GM19193 (cell line): ENCODE data around the gene HOXD8.

Source experiments
- POLR2A ChIP-seq: IDR thresholded peaks from 4 replicates; pipeline ENCODE4 v1.6.1; 2011; ENCODE audit not compliant: insufficient read depth, insufficient read length; ENCODE audit errors: extremely low read depth

Gene HOXD8

DNA sequence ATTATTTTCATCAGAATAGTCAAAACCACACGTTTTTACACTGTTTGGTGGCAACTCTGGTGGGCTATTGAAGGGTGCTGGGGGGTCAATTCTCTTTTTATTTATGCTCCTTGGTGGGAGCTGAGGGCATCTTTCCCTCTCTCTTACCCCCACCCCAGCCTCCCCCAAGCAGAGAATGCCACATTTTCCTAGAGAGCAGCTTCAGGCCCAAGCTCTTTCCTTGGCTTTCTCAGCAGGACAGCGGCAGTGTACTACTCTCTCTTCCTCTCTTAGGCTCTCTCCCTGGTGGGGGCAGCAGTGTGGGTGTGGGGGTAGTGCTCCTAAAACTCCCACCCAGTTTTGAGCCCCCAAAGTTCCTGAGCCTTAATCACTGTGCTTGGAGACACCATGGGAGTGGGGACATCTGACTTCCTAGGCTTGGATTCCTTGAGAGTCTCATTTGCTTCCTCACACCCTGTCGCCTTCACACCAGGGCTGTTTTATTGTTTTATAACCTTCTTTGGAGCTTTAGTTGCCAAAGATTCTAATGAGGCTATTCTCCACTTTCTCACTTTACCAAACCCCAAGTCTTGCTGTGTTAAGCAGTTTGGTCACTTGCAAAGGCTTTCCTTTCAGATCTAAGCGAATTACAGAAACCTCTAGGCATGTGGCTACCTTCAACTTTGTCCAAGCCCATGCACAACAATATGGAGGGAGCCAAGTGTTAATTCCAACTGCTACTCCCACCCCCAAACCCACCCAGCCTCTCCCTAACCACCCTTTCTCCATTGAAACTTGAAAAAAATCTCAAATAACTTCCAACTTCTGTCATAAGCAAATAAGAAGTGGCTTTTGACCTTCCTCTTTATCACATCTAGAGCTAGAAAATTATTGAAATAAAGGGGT is 15.8 kb downstream of the HOXD8 start:
- TF ChIP-seq POLR2A: no peak

DNA sequence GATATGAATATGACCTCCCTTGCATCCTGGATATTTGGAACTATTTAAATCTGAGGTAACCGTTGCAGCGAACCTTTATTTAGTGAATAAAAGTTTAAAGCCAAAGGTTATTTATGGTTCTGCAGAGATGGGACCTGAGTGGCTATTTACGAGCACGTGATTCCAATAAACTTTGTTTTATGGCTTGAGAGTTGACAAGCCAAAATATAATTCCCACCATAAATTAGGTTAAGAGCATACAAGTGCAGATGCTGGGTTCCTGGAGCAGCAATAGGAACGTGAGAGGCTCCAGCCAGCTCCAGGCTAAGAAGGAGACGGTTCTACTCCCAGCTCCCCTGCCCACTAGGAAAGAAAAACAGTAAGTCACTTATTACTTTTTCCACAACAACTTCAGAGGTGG is 16.6 kb downstream of the HOXD8 start:
- no peak for TF ChIP-seq POLR2A

DNA sequence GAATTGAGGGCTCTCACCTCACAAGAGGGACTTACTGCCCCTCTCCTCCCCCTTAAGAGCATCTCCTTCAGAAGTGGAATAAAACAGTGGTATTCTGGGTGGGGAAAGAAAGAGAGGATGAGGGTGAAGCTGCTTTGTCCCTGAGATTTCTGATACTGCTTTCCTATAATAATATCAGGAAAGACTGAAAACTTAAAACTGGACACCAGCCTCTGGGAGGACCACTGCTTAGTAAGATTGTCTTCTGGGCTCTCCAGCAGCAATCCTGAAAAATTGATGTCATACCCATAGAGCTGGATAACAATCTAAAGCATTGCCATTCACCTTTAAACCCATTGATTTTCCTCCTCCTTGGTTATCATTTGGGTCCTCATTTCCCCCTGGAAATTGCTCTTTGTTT is 17.1 kb downstream of the HOXD8 start:
- TF ChIP-seq POLR2A: no peak

DNA sequence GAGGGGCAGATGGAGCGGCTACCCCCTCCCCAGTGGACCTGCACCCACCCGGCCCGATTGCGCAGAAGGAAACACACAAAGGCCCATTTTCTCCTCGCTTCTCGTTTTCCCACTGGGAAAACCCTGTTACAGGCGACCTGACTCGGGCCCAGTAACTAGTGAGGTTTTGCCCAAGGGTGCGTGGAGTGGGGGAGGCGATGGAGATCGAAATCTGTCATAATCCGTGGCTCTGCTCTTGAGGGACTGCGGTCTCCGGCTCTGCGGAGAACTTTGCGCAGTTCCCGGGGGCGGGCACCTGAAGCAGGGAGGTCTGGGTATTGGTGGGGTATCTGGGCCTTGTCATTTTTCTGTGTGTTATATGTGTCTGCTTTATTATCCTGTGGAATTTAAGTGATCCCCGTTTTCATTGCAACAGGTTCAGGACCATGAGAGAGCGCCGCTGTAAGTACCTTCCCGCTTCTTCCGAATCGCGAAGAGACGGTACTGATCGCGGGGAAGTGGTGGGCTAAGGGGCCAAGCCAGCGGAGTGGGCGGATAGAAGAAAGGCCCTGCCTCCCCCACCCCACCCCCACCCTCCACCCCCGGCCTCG is 17.8 kb downstream of the HOXD8 start:
- TF ChIP-seq POLR2A: no peak

DNA sequence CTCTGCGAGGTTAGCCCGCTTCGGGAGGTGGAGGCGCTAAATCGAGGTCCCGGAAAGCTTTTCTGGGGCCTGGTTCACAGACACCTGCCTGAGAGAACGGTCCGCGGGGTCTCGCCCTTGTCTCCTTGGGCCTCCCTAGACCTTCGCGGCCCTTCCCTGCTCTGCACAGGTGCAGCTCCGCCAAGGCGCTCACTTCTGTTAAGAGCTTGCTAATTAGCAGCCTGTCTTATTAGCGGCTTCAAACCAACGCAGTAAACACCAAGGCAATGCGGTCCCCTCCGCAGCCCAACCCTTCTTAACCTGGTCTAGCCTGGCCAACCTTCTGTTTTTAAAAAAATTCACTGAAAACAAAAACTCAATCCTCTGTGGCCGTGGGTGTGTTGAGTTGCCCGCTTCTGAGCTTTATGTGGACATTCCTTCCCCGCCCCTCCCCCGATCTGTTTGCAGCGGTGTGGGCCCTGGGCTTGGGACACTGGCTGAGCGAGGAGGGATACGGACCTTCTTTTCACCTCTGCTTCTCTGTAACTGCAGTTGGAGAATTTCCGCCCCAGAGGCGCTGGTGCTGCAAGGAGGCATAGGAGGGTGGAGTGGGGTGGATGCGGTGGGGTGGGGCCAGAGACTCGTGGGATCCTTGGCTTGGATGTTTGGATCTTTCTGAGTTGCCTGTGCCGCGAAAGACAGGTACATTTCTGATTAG is 18.4 kb downstream of the HOXD8 start:
- TF ChIP-seq POLR2A: no peak

DNA sequence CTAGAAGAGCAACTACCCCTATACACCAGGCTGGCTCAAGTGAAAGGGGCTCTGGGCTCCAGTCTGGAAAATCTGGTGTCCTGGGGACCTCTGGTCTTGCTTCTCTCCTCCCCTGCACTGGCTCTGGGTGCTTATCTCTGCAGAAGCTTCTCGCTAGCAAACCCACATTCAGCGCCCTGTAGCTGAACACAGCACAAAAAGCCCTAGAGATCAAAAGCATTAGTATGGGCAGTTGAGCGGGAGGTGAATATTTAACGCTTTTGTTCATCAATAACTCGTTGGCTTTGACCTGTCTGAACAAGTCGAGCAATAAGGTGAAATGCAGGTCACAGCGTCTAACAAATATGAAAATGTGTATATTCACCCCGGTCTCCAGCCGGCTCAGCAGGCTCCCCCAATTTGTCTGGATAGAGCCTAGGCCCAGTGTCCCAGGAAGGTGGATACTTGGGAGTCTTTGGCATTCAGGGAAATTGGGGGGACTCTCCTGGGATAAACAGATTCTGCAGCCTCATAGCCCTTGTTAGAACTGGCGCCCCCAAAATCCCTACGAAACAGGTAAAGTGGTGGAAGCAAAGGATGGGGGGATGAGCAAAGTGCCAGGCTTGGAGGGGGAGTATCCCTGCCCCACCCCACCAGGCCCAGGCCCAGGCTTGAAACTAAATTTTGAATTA is 19.4 kb downstream of the HOXD8 start:
- TF ChIP-seq POLR2A: no peak

DNA sequence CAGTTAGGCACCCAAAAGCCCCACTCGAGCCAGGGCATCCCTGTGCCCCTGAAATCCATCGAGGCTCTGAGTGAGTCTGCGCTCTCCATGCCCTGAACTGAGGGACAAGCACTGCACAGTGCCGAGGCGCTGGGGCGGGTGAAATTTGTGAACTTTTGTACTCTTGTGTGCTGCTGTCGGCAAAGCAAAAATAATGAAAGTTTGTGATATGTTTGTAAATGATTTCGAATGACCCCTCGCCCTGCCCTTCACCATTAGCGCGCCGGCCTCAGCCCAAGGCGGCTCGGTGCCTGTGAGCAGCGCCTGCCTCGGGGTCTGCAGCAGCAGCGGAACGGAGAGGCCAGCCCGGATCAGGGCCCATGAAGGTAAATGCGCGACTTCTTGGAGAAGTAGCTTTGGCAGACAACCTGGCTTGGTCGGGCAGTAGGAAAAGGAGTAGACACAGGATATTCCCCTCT is 20.0 kb downstream of the HOXD8 start:
- TF ChIP-seq POLR2A: no peak

DNA sequence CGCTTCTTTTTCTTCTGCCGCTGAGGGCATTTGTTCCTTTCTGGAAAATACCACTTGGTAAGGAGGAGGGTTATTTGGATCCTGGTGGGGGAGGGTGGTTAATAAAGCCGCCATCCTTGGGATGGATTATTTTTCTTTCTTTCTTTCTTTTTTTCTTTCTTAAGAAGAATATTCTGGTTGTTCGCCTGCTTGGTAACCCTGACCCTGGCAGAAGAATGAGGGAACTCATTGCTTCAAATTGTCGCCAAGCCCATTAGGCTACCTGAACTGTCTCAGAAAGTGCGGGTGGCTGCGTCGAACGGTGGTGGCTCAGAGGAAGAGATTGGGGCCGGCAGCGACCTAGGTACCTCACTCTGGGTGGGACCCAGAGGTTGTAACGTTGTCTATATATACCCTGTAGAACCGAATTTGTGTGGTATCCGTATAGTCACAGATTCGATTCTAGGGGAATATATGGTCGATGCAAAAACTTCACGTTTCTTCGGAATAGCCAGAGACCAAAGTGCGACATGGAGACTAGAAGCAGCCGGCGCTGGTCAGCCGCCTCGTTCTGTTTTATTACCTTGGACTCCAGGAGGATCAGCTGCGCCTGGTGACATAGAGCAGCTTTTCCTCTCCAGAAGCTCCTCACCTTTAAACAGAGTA is 20.6 kb downstream of the HOXD8 start:
- TF ChIP-seq POLR2A: no peak

DNA sequence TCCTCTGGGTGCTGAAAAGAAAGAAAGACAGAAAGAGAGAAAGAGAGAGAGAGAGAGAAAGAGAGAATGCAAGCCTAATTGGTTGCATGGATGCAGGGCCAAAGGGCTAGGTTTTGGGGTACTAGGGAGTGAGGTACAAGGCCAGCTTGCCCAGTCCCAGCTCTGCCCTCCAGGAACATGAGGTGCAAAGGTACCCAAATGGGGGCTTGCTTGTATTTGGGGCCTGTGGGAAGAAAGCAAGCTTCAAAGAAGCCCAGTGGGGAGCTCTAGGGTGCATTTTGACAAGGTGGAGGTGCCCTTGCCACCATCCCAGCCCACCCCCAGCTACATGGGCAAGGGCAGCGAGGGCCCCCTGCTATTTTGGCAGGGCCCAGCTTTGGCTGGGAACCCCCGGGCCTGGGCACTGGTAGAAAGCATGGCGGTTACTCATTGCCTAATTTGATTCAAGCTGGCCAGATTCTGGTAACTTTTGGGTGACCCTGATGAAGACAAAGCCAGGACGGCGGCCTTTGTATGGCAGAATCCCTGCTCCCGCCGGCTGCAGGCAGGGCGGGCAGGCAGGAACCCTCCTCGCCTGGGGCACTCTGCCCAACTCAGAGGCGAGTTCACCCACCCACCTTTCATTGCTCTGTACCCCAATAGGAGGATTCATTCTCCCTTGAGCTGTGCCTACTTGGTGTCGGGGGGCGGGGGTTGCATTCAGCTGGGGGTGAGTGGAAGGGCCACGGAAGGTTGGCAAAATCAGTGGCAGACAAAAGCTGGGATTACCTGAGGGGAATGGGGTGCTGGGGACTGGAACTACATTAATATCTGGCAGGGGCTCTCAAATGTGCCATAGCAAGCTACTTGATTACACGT is 21.3 kb downstream of the HOXD8 start:
- TF ChIP-seq POLR2A: no peak

DNA sequence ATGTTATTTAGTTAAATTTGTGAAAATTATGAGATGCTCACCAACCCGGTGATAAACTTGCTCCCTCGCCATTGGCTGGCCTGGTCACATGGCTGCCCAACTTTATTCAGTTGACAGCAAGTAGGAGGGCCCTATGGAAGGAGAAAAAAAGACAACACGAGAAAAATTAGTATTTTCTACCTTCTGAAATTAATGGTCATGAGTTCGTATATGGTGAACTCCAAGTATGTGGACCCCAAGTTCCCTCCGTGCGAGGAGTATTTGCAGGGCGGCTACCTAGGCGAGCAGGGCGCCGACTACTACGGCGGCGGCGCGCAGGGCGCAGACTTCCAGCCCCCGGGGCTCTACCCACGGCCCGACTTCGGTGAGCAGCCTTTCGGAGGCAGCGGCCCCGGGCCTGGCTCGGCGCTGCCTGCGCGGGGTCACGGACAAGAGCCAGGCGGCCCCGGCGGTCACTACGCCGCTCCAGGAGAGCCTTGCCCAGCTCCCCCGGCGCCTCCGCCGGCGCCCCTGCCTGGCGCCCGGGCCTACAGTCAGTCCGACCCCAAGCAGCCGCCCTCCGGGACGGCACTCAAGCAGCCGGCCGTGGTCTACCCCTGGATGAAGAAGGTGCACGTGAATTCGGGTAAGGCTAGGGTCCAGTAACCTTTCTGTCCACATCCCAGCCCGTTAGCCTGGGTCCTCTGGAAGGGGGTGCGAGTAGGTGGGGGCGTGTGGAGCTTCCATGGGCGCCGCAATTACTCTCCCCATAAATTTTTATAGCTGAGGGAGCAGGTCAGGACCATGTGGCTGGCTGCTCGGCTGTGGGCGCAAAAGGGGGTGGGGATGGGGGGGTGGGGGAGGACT is 22.2 kb downstream of the HOXD8 start, which contains the start of gene HOXD4:
Gene HOXD4, plus strand, starts transcription at position 109 of the 846 bp plus-strand sequence. Its CDS starts 84 bp downstream, at position 193.
- TF ChIP-seq POLR2A: no peak

DNA sequence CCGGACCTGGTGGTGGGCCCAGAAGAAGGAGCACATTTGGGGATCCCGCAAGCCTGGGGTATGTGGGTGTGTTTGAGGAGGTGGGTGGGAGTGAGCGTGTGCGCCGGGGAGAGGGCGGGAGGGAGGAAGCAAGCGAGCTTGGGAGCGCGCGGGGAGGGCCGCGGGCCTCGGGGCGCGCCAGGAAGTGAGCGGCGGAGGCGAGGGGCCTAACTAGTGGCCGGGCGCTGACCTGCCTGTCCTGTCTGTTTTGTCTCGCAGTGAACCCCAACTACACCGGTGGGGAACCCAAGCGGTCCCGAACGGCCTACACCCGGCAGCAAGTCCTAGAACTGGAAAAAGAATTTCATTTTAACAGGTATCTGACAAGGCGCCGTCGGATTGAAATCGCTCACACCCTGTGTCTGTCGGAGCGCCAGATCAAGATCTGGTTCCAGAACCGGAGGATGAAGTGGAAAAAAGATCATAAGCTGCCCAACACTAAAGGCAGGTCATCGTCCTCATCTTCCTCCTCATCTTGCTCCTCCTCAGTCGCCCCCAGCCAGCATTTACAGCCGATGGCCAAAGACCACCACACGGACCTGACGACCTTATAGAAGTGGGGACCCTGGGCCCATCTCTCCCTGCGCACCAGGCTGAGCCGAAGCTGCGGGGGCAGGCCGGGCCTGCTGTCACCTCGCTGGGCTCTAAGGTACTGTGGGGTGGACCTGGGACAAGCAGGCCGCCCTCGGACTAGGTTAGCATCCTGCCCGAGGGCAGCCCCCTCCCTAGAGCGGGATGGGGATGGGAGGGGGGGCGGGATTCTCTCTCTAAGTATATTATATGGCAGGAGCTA is 23.1 kb downstream of the HOXD8 start:
- no peak for TF ChIP-seq POLR2A

DNA sequence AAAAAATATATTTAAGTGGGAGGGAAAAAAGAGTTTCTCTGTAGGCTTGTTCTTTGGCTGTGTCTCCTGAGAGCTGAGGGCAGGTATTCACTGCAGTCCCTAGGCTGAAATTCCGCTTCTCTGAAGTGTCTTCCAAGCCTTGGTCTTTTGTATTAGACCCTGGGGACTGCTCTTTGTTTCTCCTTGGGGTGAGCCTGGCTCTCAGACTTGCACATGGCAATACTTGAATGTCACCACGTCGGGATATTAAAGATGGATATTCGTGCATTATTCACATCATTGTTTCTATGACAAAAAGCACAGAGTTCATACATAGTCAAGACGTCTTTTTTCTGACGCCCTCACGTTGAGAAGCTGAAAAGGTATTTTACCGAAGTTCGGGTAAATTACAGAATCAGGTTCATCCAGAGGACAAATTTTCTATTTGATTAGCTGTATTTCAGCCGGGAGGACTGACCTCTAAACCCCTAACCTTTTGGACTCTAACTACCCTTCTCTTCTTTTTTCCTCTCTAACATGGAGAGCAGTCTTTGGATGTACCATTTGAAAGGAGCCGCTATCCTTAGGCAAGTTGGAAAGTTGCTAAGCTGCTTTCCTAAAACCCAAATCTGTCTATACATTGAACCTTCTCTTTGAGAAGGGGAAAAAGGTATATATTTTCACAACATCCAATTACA is 25.2 kb downstream of the HOXD8 start:
- TF ChIP-seq POLR2A: no peak
